GM10847 (cell line): ENCODE results near the gene CEP295NL.
A peak's percentile ranks its signal among the peaks of the same experiment; 100 is the strongest.

Experiments used
- POLR2A ChIP-seq: IDR thresholded peaks from 2 replicates; pipeline ENCODE4 v1.6.1; 2011; ENCODE audit not compliant: insufficient read length; ENCODE audit errors: extremely low read depth

CEP295NL gene

DNA sequence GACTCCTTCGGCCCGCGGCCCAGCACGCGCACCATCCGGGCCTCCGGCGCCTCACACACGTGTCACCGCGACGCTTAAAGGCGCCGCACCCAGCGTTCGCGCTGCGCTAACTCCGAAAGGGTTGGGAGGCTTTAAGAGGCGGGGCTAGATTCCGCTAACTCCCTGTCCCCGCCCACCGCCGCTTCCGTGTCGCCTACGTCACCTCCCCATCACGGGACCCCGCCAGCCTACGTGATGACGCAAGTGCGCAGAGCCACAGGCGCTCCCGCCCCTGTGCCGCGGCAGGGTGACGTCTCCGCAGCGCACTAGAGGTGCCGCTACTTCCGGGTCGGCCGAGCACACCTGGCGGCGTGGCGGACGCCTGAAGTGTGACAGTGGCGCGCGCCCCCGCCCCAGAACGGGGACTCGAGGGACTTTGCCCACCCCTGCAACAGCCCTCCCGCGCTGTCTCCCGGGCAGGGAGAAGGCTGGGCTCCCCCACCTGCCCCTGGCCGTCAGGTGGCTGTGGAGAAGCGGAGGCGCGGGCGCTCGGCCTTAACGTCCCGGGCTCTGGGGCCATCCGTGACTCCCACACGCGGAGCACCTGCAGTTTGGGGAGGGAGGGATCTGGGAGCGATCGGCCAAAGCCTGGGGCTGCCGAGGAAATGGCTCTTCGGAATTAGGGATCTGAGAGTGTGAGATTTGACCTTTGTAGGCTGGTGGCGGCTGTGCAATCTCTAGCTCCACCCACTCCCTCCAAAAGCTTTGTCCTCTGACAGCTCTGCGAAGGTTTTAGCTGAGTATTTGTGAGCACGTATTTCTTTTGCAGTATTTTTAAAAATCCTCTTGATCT is 62.0 kb downstream of the CEP295NL start, which contains the start of gene USP36:
Gene USP36, minus strand, starts transcription at position 35 of the 832 bp plus-strand sequence. CDS start 4,451 bp downstream, outside the sequence.
- TF ChIP-seq POLR2A, result peak; percentile 83
